GM18873 (cell line): Measurements from ENCODE around the gene CUL7.
"Not testable (repeated sequence)": the region's sequence is repeated elsewhere in the genome, so short reads cannot be mapped to it uniquely, and the experiment has no call there.

Experiments used
- ATAC-seq: cut with Tn5 transposase; IDR thresholded peaks from one replicate; pipeline ENCODE4 v1.9.1; 2021; ENCODE audit warnings: mild to moderate bottlenecking, moderate library complexity, moderate number of reproducible peaks; ENCODE audit not compliant: unreplicated experiment, low FRiP score

The CUL7 gene

GRCh38 chr6:43020052-43020705 lies 33.5 kb downstream of the CUL7 start:
- ATAC-seq = no peak

DNA sequence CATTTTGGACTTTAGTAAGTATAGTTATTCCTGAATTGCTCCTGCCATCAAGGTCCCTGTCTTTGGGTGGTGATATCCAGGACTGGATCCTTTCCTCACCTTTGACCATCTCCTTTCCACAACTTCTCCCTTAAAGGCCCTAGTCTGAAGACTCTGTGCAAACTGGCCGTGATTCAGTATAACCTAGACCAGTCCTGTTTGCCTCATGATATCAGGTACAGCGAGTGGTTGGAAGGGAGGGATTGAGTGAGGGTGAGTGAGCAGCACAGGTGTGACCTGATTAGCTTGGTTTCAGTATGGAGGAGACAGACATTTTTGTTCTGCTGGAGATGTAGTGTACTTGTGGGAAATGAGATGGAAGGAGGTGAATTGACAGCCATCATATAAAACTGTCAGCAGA lies 34.5 kb downstream of the CUL7 start:
- no peak for ATAC-seq

GRCh38 chr6:43016943-43017334 lies 36.7 kb downstream of the CUL7 start:
- ATAC-seq = no peak

DNA sequence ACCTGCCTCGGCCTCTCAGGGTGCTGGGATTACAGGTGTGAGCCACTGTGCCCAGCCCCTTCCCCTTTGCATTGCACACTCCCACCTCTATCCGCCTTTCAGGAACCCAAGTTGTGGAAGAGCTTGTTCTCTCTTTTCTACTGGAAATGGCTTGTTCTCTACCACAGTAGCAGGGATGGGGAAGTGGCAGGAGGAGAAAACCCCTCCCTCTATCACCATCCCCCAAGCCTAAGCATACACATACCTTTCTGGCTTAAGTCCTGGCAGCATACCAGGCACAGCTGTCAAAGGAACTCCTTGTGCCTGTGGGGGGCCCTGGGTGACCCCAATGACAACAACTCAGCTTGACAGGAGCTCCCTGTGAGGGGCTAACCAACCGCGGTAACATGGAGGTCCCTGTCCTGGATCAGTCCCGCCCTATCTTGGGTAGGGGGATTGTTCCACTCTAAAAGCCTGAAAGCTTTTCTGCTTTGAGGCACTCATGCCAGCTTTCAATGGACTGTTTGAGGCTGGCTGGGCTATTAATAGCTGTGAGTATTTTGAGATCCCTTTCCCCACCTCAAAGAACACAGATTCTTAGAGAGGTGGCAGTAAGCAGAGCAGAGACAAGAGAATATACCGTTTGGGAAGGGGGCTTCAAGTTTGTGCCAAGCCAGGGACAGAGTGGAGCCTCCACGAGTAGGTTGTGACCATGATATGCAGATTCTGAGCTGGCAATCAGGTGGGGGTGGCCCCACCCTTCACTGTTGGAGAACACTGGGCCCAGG lies 37.3 kb downstream of the CUL7 start:
- ATAC-seq = no peak

GRCh38 chr6:43014434-43014909 lies 39.2 kb downstream of the CUL7 start:
- ATAC-seq = no peak

- peak; percentile 94 for ATAC-seq
These were observed 39.7 kb downstream of the CUL7 start, which contains the start of the genes KLHDC3 and MEA1 for GRCh38 chr6:43013843-43014433. KLHDC3 (plus strand) TSS chr6:43014249; CDS start chr6:43017193, 2,944 bp downstream. MEA1 (minus strand) TSS chr6:43013946; CDS start chr6:43013813, 133 bp downstream.

DNA sequence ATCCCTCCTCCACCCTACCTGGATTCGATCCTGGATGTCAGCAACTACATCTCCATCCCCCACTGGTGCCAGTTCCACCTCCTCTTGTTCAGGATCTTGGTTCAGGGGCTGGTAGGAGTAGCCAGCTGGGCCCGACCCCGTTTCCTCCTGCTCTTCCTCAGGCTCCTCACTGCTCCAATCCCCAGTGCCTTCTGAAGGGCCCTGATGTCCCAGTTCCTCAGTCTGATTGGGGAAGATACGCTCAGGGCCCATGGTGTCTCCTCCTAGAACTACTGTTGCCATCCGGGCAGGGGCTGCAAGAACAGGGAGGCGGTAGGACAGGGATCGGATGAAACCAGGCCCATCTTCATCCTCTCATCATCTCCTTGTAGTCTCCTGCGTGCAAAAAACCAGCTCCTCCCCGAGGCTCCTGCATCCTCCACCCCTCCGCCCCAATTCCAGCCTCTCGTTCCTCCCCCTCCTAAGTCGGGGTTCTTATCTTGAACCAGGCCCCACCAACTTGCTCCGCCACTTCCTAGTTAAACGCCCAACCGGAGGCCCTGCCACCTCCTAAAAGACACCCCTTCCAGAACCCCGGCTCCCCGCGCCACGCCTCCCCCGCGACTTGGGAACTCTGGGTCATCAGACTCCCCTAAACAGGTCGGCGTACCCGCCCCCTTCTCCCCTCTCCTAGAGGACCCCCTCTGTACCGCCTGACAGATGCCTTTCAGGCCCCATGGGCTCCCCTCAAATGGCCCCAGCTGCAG lies 40.4 kb downstream of the CUL7 start:
- ATAC-seq = no peak

DNA sequence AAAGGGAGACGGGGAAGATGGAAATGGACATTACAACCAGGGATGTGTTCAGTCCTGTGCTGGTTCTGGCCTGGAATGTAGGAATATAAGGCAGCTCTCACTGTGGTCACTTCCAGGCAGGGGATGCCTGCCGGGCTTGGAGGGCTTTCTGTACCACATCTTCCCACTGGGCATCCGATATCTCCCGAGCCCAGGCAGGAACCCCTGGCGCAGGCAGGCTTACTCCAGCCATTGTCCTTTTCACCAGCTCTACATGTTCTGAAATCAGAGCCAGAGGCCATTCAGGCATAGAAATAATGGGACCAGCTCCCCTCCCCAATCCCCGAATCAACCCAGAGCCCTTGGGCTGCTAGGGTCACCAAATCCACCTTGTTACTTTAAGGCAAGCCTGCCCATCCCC lies 41.3 kb downstream of the CUL7 start:
- no peak for ATAC-seq

DNA sequence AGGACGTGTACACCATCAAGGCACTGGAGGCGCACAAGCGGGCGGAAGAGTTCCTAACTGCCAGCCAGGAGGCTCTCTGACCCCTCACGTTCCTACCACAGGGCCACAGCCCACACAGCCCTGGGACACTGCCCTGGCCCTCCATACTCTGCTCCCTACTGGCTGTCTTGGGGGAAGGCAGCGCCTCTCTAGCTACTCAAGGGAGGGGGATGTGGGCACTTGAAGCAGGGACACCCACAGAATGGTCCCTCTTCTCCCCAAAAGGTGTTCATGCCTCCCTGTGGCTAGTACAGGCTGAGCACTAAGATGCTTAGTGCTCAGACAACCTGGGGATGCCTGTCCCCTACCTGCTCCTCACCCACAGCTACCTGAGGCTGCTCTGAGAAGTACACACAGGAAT lies 42.4 kb downstream of the CUL7 start:
- no peak for ATAC-seq

GRCh38 chr6:43009124-43009523 lies 44.5 kb downstream of the CUL7 start:
- no peak for ATAC-seq

GRCh38 chr6:43007126-43007525 lies 46.5 kb downstream of the CUL7 start:
- ATAC-seq = no peak

DNA sequence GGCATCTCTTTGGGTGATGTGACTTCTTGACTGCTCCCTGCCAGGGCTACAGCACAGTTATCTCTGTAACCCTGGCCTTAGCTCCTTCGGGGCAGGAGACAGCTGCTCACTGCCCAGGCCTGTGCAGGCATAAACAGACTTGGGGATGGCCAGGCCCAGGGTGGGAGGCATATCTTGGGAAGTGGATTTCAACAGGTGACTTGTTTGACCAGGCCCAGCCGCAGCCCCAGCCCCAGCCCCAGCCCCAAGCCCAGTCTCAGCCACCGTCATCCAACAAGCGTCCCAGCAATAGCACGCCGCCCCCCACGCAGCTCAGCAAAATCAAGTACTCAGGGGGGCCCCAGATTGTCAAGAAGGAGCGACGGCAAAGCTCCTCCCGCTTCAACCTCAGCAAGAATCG lies 47.4 kb downstream of the CUL7 start:
- ATAC-seq = no peak

DNA sequence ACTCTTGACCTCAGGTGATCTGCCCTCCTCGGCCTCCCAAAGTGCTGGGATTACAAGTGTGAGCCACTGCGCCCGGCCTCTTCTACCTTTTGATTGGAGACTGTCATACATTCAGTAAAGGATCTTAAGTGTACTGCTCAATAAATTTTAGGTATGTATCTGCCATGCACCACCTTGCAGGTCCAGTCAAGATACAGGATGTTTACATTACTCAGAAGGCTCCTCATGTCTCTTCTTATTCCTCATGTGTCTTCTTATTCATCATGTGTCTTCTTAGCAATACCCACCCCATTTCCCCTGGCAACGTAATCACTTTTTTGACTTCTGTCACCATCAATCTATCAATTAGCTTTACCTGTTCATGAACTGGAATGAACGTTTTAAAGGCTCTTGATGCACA lies 47.8 kb downstream of the CUL7 start:
- ATAC-seq = no peak

DNA sequence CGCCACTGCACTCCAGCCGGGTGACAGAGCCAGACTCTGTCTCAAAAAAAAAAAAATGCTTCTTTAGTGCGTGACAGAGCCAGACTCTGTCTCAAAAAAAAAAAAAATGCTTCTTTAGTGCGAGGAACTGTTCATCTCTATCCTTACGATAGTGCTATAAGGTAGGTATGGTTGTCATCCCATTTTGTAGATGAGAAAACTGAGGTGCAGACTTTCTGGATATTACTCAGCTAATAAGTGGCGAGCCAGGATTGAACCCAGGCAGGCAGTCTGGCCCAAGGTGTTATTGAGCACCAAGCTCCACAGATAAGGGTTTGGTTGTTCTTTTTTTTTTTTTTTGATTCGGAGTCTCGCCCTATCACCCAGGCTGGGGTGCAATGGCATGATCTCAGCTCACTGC lies 51.8 kb downstream of the CUL7 start:
- ATAC-seq = no peak

GRCh38 chr6:42998205-42998604 lies 55.4 kb downstream of the CUL7 start:
- not testable (repeated sequence) for ATAC-seq

GRCh38 chr6:42996513-42996912 lies 57.1 kb downstream of the CUL7 start:
- no peak for ATAC-seq

- no peak for ATAC-seq
These were observed 60.2 kb downstream of the CUL7 start for GRCh38 chr6:42993445-42993844.

DNA sequence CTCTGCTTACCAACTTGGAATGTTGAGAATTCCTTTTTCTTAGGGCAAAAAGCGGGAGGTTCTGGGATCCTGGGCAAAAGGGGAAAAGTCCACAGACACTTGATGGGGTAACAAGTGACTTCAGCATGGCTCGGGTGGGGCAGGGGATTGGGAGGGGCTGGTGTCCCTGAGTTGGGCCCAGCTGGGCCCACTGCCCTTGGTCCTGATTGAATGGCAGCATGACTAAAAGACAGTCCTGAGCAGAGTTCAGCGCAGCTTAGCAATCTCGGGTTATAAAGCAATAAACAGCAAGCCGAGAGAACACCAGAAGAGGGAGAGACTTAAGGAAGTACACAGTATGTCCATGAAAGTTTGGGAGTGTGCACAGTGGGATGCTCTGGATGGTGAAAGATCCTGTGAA lies 63.7 kb downstream of the CUL7 start:
- ATAC-seq = no peak

- ATAC-seq = no peak
These were observed 65.1 kb downstream of the CUL7 start for GRCh38 chr6:42988486-42989020.
